GM12891 (cell line): ENCODE measurements around the gene ADAM15.

Experiments used
- DNase-seq: peaks from one replicate; pipeline ENCODE4 v3.0.0; 2011; ENCODE audit warnings: low spot score; ENCODE audit not compliant: insufficient read length
- FAIRE-seq: peaks from 2 replicates; lab custom pipeline; 2011; peaks lifted over from hg19 to GRCh38; lab: Jason Lieb, UNC
- PAX5 ChIP-seq: IDR thresholded peaks from 2 replicates; pipeline ENCODE4 v1.6.1; 2011; ENCODE audit warnings: low read length, moderate library complexity, mild to moderate bottlenecking; ENCODE audit not compliant: insufficient read depth, severe bottlenecking
- POLR2A ChIP-seq: IDR thresholded peaks from 2 replicates; pipeline ENCODE4 v1.6.1; 2011; ENCODE audit warnings: low read depth, low read length, control low read depth
- POLR2AphosphoS5 ChIP-seq: IDR thresholded peaks from 2 replicates; pipeline ENCODE4 v1.6.1; 2011; ENCODE audit warnings: low read depth, low read length, control low read depth
- POU2F2 ChIP-seq: IDR thresholded peaks from 2 replicates; pipeline ENCODE4 v1.6.1; 2011; ENCODE audit warnings: low read depth, mild to moderate bottlenecking, control low read depth, low read length, moderate library complexity
- SPI1 ChIP-seq: IDR thresholded peaks from 2 replicates; pipeline ENCODE4 v1.6.1; 2011; ENCODE audit warnings: low read depth, low read length, control low read depth
- TAF1 ChIP-seq: IDR thresholded peaks from 2 replicates; pipeline ENCODE4 v1.6.1; 2011; ENCODE audit warnings: low read depth, low read length, control low read depth

ADAM15 gene

DNA sequence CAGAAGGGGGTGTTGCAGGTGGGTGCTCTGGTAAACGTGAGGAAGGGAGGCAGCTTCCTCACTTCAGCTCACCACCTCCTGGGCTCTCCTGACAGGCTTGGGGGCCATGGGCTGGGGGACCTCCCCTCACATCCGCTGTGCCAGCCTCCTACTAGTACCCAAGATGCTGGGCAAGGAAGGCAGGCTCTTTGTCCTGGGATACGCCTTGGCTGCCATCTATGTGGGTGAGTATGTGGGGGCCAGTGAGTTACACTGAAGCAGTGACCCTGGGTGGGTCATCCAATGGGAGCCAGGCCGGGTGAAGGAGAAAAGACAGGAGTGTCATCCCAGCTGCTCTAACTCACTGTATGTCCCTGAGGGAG lies 11.8 kb upstream of the ADAM15 start:
- FAIRE-seq (no peak), DNase-seq (no peak)
- TF ChIP-seq POU2F2 (no peak), POLR2AphosphoS5 (no peak), TAF1 (no peak), SPI1 (no peak), POLR2A (no peak), PAX5 (no peak)

DNA sequence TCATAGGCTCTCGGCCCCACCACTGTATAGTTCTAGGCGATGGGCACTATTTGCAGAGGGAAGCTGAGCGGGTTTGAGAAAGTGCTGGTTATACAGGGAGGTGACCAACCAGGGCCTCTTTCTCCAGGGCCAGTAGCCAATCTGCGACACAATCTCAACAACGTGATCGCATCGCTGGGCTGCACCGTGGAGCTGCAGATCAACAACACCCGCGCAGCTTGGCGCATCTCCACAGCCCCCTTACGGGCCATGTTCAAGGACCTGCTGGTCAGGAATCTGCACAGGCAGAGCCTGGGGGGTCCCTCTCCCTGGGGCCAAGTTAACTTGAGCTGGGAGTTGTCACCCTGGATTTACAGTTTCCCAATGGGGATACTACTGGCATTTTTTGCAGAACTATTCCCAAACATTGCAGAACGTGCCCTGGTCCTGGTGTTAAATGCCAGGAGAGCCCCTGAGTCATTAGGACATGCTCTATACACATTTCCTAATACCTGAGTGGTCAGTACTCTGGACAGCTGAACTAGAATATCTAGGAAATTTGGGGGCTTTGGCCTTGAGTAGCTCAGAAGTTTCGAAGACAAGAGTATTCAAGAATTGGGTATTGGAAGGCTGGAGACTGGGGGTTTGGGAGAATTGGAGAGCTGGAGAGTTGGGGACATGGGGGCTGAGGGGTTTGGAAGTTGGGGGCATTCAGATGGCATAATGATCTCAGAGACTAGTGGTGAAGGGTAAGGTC lies 10.6 kb upstream of the ADAM15 start:
- DNase-seq (no peak), FAIRE-seq (no peak)
- no peak for TF ChIP-seq POLR2A

DNA sequence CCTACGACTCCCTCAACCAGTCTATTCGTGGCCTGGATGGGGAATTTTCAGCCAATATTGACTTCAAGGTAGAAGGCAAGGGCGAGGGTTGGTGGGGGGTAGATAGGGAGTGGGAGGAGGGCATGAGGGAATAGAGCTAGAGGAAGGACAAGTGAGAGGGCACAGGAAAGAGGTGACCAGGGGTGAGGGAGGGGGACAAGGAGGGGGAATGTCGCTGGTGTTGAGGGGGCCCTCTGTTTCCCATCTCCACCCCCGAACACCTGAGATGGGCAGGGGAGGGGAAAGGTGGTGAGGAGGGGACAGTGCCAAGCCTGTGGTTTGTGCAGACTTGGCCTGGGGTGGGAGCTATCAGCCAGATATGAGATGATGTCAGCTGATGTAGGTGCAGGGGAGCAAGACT lies 8.3 kb upstream of the ADAM15 start:
- no peak for TF ChIP-seq TAF1
- no peak for TF ChIP-seq SPI1
- TF ChIP-seq POU2F2 = no peak
- no peak for TF ChIP-seq POLR2AphosphoS5
- TF ChIP-seq PAX5 = no peak
- TF ChIP-seq POLR2A = no peak
- no peak for DNase-seq
- no peak for FAIRE-seq

- TF ChIP-seq PAX5 (no peak), POLR2A (no peak), POLR2AphosphoS5 (no peak), SPI1 (no peak), POU2F2 (no peak), TAF1 (no peak)
- DNase-seq (no peak), FAIRE-seq (no peak)
Observed at GRCh38 chr1:155043301-155043702, 7.8 kb upstream of the ADAM15 start.

DNA sequence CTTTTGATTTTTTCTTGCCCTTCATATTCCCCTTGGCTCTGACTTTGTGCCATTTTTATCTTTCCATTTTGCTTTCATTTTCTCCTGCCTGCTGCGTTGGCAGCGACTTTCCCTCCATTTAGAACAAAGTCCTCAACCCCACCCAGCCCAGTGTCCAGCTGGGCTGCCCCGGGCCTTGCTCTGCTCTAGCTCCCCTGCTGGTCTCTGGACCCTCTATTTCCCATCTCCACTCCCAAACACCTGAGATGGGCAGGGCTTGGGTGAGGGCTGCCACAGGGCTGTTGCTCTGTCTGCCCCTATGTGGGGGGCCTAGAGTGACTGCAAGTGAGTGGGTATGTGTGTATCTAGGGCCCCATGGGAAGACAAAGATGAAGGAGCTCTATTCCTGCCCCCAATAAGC lies 7.3 kb upstream of the ADAM15 start:
- FAIRE-seq (no peak), DNase-seq (no peak)
- TF ChIP-seq POU2F2 = no peak
- no peak for TF ChIP-seq POLR2A
- TF ChIP-seq SPI1 = no peak
- TF ChIP-seq TAF1 = no peak
- TF ChIP-seq PAX5 = no peak
- TF ChIP-seq POLR2AphosphoS5 = no peak

DNA sequence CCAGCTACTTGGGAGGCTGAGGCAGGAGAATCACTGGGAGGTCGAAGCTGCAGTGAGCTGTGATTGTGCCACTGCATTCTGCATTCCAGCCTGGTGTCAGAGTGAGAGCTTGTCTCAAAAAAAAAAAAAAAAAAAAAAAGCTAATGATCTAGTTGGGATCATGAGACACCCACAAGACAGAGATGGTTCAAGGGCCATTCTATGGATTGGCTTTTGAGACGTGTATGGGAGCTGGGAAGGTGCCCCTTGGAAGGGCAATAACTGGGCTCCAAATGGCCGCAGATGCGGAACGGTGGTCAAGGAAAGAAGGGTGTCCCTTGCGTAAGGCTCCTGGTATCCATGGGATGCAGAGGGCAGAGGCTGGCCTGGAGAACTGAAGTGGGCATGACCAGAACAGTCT lies 6.8 kb upstream of the ADAM15 start:
- DNase-seq = no peak
- FAIRE-seq = no peak
- TF ChIP-seq POU2F2 = no peak
- no peak for TF ChIP-seq PAX5
- no peak for TF ChIP-seq POLR2AphosphoS5
- TF ChIP-seq POLR2A = no peak
- TF ChIP-seq SPI1 = no peak
- TF ChIP-seq TAF1 = no peak

GRCh38 chr1:155044812-155045657 lies 6.1 kb upstream of the ADAM15 start:
- TF ChIP-seq TAF1 = no peak
- TF ChIP-seq PAX5 = no peak
- no peak for TF ChIP-seq POLR2A
- TF ChIP-seq POU2F2 = no peak
- TF ChIP-seq SPI1 = no peak
- no peak for TF ChIP-seq POLR2AphosphoS5
- no peak for DNase-seq
- FAIRE-seq = peak; percentile 69

- FAIRE-seq (no peak), DNase-seq (no peak)
- TF ChIP-seq SPI1 = no peak
- no peak for TF ChIP-seq POLR2A
- TF ChIP-seq PAX5 = no peak
Observed at GRCh38 chr1:155048449-155049334, 2.4 kb upstream of the ADAM15 start.

DNA sequence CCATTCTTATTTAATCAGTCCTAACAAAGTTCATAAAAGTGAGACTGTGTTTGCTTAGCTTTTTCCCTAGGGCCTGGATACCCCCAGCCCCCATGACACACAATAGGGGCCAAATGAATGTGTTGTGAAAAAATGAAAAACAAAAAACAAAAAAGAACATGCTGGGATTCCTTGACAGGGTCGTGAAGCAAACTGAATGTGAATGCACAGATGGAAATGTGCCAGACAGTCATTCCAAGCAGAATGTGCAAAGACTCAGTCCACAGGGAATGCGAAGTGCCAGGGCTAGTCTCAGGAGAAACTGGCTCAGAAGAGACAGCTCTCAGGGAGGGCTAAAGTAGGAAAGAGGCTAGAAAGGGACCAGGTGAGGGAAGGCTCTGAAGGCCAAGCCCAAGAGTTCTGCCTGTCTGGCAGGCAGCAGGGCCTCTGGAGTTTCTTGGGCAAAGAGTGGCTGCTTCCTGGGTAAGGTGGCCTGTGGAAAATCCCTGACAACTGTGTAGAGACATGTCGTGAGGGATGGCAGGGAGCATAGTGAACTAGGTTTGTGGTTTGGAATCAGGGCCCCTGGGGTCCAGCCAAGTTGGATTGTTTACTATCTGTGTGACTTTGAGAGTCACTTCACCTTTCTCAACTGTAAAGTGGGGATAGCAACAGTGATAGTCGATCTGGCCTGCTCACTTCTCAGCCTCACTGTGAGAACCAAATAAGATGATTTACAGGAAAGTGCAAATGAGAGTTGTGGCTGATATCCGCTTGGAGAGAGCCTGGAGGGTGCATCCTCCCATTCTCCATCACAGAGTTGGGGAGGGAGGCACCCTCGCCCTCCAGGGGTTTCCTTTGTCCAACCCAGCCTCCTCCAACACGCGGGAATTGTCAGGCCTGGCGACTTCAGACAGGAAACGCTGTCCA lies 1.2 kb upstream of the ADAM15 start:
- no peak for DNase-seq
- FAIRE-seq = no peak
- TF ChIP-seq POLR2A = no peak
- TF ChIP-seq POU2F2 = no peak
- TF ChIP-seq POLR2AphosphoS5 = no peak
- no peak for TF ChIP-seq TAF1
- no peak for TF ChIP-seq PAX5
- peak; percentile 60 for TF ChIP-seq SPI1
